OCI-LY1 (cell line): ENCODE measurements around the gene RNU1-2.
"Not testable (repeated sequence)": the region's sequence is repeated elsewhere in the genome, so short reads cannot be mapped to it uniquely, and the experiment has no call there.

ENCODE experiments used
- H2AFZ ChIP-seq: fragments of 200-600 bp; sonication (generic), shearing (Covaris generic); 2 replicates; pipeline ENCODE4 v1.6.0; 2014; ENCODE audit warnings: antibody characterized with exemption, mild to moderate bottlenecking, low read length
- H3F3A ChIP-seq: fragments of 200-600 bp; sonication (generic), shearing (Covaris generic); 2 replicates; pipeline ENCODE4 v1.6.0; 2014; ENCODE audit warnings: mild to moderate bottlenecking, antibody characterized with exemption, low read length, moderate library complexity; ENCODE audit not compliant: insufficient read depth
- H3K27ac ChIP-seq: fragments of 200-600 bp; sonication (generic); 2 replicates; pipeline ENCODE4 v1.5.1; 2014; ENCODE audit warnings: low read length, mixed run types, mild to moderate bottlenecking, low read depth; ENCODE audit not compliant: poor library complexity, severe bottlenecking
- H3K27me3 ChIP-seq: fragments of 200-600 bp; sonication (generic); 2 replicates; pipeline ENCODE4 v1.6.0; 2014; ENCODE audit warnings: antibody characterized with exemption, mild to moderate bottlenecking, low read length, moderate library complexity; ENCODE audit not compliant: insufficient read depth
- H3K36me3 ChIP-seq: fragments of 200-600 bp; sonication (generic); 2 replicates; pipeline ENCODE4 v1.6.1; 2014; ENCODE audit warnings: mild to moderate bottlenecking, antibody characterized with exemption, low read length, moderate library complexity, mixed read lengths; ENCODE audit not compliant: insufficient read depth
- H3K4me1 ChIP-seq: fragments of 200-600 bp; sonication (generic); 2 replicates; pipeline ENCODE4 v1.5.1; 2014; ENCODE audit warnings: mild to moderate bottlenecking, low read length, moderate library complexity; ENCODE audit not compliant: insufficient read depth, severe bottlenecking
- H3K4me2 ChIP-seq: fragments of 200-600 bp; sonication (generic), shearing (Covaris generic); 2 replicates; pipeline ENCODE4 v1.6.1; 2014; ENCODE audit warnings: low read length
- H3K4me3 ChIP-seq: fragments of 200-600 bp; sonication (generic); 2 replicates; pipeline ENCODE4 v1.5.1; 2014; ENCODE audit warnings: low read length, low read depth, mild to moderate bottlenecking, mixed read lengths; ENCODE audit not compliant: poor library complexity, severe bottlenecking
- H3K79me2 ChIP-seq: fragments of 200-600 bp; shearing (Covaris generic); 2 replicates; pipeline ENCODE4 v1.6.1; 2016; ENCODE audit warnings: mixed run types, low read length, mixed read lengths; ENCODE audit not compliant: insufficient read depth
- H3K9ac ChIP-seq: fragments of 200-600 bp; sonication (generic), shearing (Covaris generic); 2 replicates; pipeline ENCODE4 v1.6.1; 2014; ENCODE audit warnings: mild to moderate bottlenecking, low read length, mixed read lengths
- H3K9me2 ChIP-seq: fragments of 200-600 bp; sonication (generic), shearing (Covaris generic); 2 replicates; pipeline ENCODE4 v1.6.1; 2014; ENCODE audit warnings: low read depth, mild to moderate bottlenecking, low read length, mixed read lengths
- H3K9me3 ChIP-seq: fragments of 200-600 bp; shearing (Covaris generic); 2 replicates; pipeline ENCODE4 v1.6.1; 2014; ENCODE audit warnings: low read length, mixed read lengths
- H4K20me1 ChIP-seq: fragments of 200-600 bp; sonication (generic), shearing (Covaris generic); 2 replicates; pipeline ENCODE4 v1.6.0; 2016; ENCODE audit warnings: mild to moderate bottlenecking, low read length; ENCODE audit not compliant: insufficient read depth
- EZH2 ChIP-seq: fragments of 200-600 bp; sonication (generic), shearing (Covaris generic); IDR thresholded peaks from 2 replicates; pipeline ENCODE4 v1.8.0; 2017; ENCODE audit warnings: borderline replicate concordance, mixed run types, mild to moderate bottlenecking, antibody characterized with exemption, low read length, moderate library complexity, mixed read lengths
- TF ChIP-seq, protein P1 (sequence below): fragments of 200-600 bp; sonication (generic), shearing (Covaris generic); IDR thresholded peaks from 2 replicates; pipeline ENCODE4 v1.5.1; 2017; ENCODE audit warnings: mild to moderate bottlenecking, antibody characterized with exemption, low read length, moderate library complexity, mixed read lengths

The RNU1-2 gene

DNA sequence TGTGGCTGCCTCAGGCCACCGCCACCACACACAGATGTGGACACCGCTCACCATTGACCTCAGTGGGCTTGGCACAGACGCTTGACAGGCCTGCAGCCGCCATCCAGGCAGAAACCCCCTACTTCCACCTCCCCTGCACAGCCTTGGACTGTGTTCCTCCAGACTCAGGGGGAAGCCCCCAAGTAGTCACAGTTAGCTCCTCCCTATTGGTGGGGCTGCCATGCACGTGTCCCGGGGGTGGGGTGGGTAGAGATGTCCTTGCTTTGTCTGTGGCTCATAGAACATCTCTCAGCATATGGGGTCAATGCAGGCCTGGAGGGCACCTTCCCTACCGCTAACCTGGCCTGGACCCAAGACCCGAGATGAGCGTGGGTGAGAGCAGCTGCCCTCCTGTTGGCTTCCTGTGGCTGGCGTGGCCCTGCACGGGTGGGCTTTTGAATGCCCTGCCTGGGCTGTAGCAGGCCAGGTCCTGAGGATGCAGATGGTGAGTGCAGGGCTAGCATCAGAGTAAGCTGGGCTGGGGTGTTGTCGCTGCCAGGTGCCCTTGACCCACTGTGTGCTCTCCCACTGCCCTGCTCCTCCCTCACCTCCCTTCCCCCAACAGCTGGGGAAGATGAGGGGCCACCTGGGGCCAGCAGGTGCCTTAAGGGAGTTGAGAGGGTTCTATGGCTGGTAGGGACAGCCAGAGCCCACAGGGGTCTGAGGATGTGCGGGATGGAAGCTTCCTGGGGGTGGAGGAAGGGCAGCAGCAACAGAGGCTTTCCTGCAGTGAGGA is 32.1 kb downstream of the RNU1-2 start:
- H3K4me2 ChIP-seq = no peak overlapping the region
- no peak overlapping the region for H3K9ac ChIP-seq
- H3K4me1 ChIP-seq = no peaks in the 10 kb centered on the region

GRCh38 chr1:16929146-16930041 is 33.6 kb downstream of the RNU1-2 start:
- H3F3A ChIP-seq, H3K9ac ChIP-seq, H4K20me1 ChIP-seq, H3K36me3 ChIP-seq, H3K4me2 ChIP-seq, H3K9me2 ChIP-seq, H2AFZ ChIP-seq, H3K4me3 ChIP-seq, H3K9me3 ChIP-seq, H3K4me1 ChIP-seq, H3K27me3 ChIP-seq, H3K79me2 ChIP-seq, H3K27ac ChIP-seq: not testable (repeated sequence)

More for the DNA sequence above, 32.1 kb downstream of the RNU1-2 start:
- no peaks in the 10 kb centered on the region for H3K9me3 ChIP-seq
- H4K20me1 ChIP-seq = no peaks in the 10 kb centered on the region
- no peaks in the 10 kb centered on the region for H3K9me2 ChIP-seq
- no peaks in the 10 kb centered on the region for H3F3A ChIP-seq
- H2AFZ ChIP-seq = no peak overlapping the region
- H3K27me3 ChIP-seq = no peaks in the 10 kb centered on the region; the same call in 1 of the 2 replicates
- H3K4me3 ChIP-seq = no peak overlapping the region
- no peaks in the 10 kb centered on the region for H3K79me2 ChIP-seq
- no peaks in the 10 kb centered on the region for H3K36me3 ChIP-seq
- no peak overlapping the region for H3K27ac ChIP-seq
- TF ChIP-seq, protein P1, sequence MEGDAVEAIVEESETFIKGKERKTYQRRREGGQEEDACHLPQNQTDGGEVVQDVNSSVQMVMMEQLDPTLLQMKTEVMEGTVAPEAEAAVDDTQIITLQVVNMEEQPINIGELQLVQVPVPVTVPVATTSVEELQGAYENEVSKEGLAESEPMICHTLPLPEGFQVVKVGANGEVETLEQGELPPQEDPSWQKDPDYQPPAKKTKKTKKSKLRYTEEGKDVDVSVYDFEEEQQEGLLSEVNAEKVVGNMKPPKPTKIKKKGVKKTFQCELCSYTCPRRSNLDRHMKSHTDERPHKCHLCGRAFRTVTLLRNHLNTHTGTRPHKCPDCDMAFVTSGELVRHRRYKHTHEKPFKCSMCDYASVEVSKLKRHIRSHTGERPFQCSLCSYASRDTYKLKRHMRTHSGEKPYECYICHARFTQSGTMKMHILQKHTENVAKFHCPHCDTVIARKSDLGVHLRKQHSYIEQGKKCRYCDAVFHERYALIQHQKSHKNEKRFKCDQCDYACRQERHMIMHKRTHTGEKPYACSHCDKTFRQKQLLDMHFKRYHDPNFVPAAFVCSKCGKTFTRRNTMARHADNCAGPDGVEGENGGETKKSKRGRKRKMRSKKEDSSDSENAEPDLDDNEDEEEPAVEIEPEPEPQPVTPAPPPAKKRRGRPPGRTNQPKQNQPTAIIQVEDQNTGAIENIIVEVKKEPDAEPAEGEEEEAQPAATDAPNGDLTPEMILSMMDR = no peak
- TF ChIP-seq EZH2 = no peak

- not testable (repeated sequence) for H3K9ac ChIP-seq, H3K27me3 ChIP-seq, H3K9me3 ChIP-seq, H3F3A ChIP-seq, H3K36me3 ChIP-seq, H3K9me2 ChIP-seq, H3K4me1 ChIP-seq, H4K20me1 ChIP-seq, H3K4me3 ChIP-seq, H3K4me2 ChIP-seq, H3K27ac ChIP-seq, H2AFZ ChIP-seq, H3K79me2 ChIP-seq
Observed at GRCh38 chr1:16931206-16931934, 35.6 kb downstream of the RNU1-2 start.

DNA sequence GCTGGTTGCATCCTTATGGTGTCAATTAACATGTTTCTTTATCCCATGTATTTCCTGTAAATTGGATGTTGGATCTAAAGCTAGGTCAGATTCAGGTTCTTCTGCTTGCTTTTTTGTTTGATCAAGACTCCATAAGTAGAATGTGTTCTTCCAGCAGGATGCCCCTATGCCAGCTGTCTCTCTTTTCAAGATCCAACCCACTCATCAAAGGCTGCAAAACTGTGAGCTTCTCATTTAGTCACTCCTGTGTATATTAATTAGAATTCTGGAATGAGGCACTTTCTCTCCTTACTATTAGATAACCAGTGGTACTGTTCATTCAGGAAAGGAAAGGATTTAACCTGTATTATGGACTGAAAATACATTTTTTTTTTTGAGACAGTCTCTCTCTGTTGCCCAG is 38.2 kb downstream of the RNU1-2 start:
- not testable (repeated sequence) for H3K27me3 ChIP-seq, H3K4me2 ChIP-seq, H3K27ac ChIP-seq, H3K4me3 ChIP-seq, H3K9me3 ChIP-seq, H3K9ac ChIP-seq, H3K4me1 ChIP-seq, H3K79me2 ChIP-seq, H3K9me2 ChIP-seq, H3K36me3 ChIP-seq, H3F3A ChIP-seq, H4K20me1 ChIP-seq, H2AFZ ChIP-seq

DNA sequence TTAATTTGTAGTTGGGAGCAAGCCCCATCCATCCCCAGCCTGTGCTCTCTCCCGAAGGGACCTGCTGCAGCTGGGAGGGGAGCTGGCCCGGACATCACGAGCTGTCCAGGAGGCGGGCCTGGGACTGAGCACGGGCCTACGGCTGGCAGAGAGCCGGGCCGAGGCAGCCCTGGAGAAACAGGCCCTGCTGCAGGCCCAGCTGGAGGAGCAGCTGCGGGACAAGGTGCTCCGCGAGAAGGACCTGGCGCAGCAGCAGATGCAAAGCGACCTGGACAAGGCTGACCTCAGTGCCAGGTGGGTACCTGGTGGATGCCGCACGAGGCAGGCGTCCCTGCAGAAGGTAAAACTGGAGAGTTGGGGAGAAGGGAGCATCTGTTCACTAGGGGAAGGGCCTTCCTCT is 40.8 kb downstream of the RNU1-2 start:
- not testable (repeated sequence) for H3K9me2 ChIP-seq, H3K4me2 ChIP-seq, H3K4me1 ChIP-seq, H3K79me2 ChIP-seq, H3K36me3 ChIP-seq, H3K27me3 ChIP-seq, H2AFZ ChIP-seq, H3K4me3 ChIP-seq, H3K9me3 ChIP-seq, H3F3A ChIP-seq, H4K20me1 ChIP-seq, H3K27ac ChIP-seq, H3K9ac ChIP-seq
